Measurements from ENCODE around the gene UBL3.

Gene UBL3

GRCh38 chr13:29850213-29850898 lies at the start of gene UBL3:
Gene UBL3, minus strand, starts transcription at chr13:29850617. Its CDS starts 1,079 bp downstream, at chr13:29849538.
- peak within 1 kb of the TSS; percentile 82 for H3K9ac ChIP-seq
- peak within 1 kb of the TSS; percentile 97 for H3K27ac ChIP-seq
- H3K27me3 ChIP-seq (ENCODE audit: control insufficient read depth, insufficient read depth, low read length) = no peaks in the 10 kb centered on the region
- no peak for TF ChIP-seq CTCF (IDR thresholded peaks at IDR 0.05)
- no peaks in the 10 kb centered on the region for H3K9me3 ChIP-seq (ENCODE audit: control insufficient read depth, low read length)
- peak within 1 kb of the TSS; percentile 86 for H2AFZ ChIP-seq
- peak within 1 kb of the TSS; percentile 85 for H3K4me3 ChIP-seq (ENCODE audit: low read depth, low read length)
- H3K36me3 ChIP-seq (ENCODE audit: control insufficient read depth, insufficient read depth, low read length) = no peaks in the 10 kb centered on the region
- H3K4me1 ChIP-seq = peaks cover 2% of the 10 kb centered on the region
- peak within 1 kb of the TSS; percentile 81 for H3K4me2 ChIP-seq (ENCODE audit: low read length)
- peaks cover 3% of the 10 kb centered on the region for H3K79me2 ChIP-seq

DNA sequence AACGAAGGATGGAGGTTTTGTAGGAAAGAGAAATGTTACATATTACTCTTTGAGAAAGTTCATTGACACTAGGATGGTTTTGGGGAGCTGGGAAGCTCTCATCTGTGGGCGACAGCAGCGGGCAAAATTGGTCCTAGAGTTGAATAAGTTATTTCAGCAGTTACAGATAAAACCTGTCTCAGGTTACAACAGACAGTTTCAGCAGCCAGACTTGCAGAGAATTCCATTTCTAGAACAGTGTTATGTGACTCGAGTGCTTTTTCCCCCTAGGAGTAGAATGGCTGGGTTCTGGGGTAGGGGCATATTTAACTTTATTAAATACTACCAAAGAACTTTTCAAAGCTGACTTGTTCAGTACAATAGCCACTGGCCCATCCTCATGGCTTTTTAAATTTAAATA lies 46.7 kb upstream of the UBL3 start:
- no peaks in the 10 kb centered on the region for H3K9me3 ChIP-seq (ENCODE audit: control insufficient read depth, low read length)
- no peak for TF ChIP-seq CTCF (IDR thresholded peaks at IDR 0.05)
- H3K9ac ChIP-seq = no peak overlapping the region
- no peak overlapping the region for H3K4me3 ChIP-seq (ENCODE audit: low read depth, low read length)
- H3K27ac ChIP-seq = no peak overlapping the region
- no peaks in the 10 kb centered on the region for H3K4me1 ChIP-seq
- no peaks in the 10 kb centered on the region for H3K27me3 ChIP-seq (ENCODE audit: control insufficient read depth, insufficient read depth, low read length)
- H3K36me3 ChIP-seq (ENCODE audit: control insufficient read depth, insufficient read depth, low read length) = no peaks in the 10 kb centered on the region
- H3K4me2 ChIP-seq (ENCODE audit: low read length) = no peak overlapping the region
- H3K79me2 ChIP-seq = no peaks in the 10 kb centered on the region
- no peak overlapping the region for H2AFZ ChIP-seq

DNA sequence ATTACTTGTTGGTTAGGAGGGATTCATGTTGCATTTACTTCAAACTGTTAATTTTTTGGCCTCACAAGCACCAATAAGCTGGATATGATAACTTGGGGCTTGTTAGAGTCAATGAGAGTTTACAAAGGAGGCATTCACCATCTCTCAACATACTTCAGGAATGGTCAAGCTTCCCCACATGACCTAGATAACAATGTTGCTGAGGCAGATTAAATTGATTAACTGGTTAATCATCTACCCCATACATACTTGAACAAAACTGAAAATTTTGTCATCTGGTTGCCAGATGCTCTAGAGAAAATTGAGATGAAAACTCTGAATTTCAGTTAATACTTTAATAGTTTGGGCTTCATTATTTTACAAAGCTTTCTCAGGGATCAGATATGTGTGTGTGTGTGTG lies 43.0 kb upstream of the UBL3 start:
- no peak overlapping the region for H3K9ac ChIP-seq
- TF ChIP-seq CTCF (IDR thresholded peaks at IDR 0.05) = no peak
- no peak overlapping the region for H3K27ac ChIP-seq
- H3K79me2 ChIP-seq = no peaks in the 10 kb centered on the region
- H3K27me3 ChIP-seq (ENCODE audit: control insufficient read depth, insufficient read depth, low read length) = no peaks in the 10 kb centered on the region
- no peaks in the 10 kb centered on the region for H3K36me3 ChIP-seq (ENCODE audit: control insufficient read depth, insufficient read depth, low read length)
- no peaks in the 10 kb centered on the region for H3K4me1 ChIP-seq
- H3K9me3 ChIP-seq (ENCODE audit: control insufficient read depth, low read length) = no peaks in the 10 kb centered on the region
- no peak overlapping the region for H3K4me2 ChIP-seq (ENCODE audit: low read length)
- H2AFZ ChIP-seq = no peak overlapping the region
- no peak overlapping the region for H3K4me3 ChIP-seq (ENCODE audit: low read depth, low read length)

DNA sequence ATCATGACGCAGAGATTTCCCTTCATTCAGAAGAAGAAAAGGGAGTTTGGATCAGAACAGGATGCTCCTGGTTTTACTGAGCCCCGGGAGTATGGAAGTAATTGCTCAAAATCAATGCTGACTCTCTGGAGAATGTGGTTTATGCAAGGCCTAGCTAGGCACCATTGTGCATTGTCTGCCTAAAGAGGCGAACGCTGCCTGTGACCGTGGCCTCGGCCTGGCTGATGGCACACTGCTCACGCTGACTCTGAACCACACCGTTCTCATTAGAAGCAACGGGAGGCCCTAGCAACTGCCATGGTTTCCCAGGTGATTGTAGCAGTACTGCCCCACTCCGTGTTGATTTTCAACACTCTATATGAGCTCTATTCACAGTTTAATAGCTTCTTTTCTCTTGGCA lies 41.7 kb upstream of the UBL3 start:
- Histone ChIP-seq H2AFZ (no peak overlapping the region), H3K9ac (no peak overlapping the region), H3K4me2 (ENCODE audit: low read length) (no peak overlapping the region), H3K4me1 (no peaks in the 10 kb centered on the region), H3K27me3 (ENCODE audit: control insufficient read depth, insufficient read depth, low read length) (no peaks in the 10 kb centered on the region), H3K79me2 (no peaks in the 10 kb centered on the region), H3K9me3 (ENCODE audit: control insufficient read depth, low read length) (no peaks in the 10 kb centered on the region), H3K36me3 (ENCODE audit: control insufficient read depth, insufficient read depth, low read length) (no peaks in the 10 kb centered on the region), H3K4me3 (ENCODE audit: low read depth, low read length) (no peak overlapping the region), H3K27ac (no peak overlapping the region)
- TF ChIP-seq CTCF (IDR thresholded peaks at IDR 0.05) = no peak

DNA sequence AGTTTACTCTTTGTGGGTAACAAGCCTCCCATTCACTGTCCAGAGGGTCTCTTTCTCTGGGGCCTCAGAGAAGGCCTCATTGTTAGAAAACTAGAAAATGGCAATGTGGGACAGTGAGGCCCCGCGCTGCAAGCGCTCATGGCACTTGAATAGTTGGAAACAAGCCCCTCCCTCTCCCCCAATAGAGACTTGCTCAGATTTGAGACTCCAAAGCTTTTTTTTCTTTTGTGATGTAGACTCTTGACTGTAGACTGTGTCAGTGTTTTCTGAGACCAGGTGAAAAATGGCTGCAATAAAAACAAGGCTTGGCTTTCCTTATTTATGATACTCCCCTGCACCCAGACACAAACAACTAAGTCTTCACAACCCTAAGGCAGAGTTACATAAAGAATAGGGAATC lies 38.7 kb upstream of the UBL3 start:
- Histone ChIP-seq H3K27me3 (ENCODE audit: control insufficient read depth, insufficient read depth, low read length) (no peaks in the 10 kb centered on the region), H3K9me3 (ENCODE audit: control insufficient read depth, low read length) (no peaks in the 10 kb centered on the region), H2AFZ (no peak overlapping the region), H3K4me1 (no peaks in the 10 kb centered on the region), H3K27ac (no peak overlapping the region), H3K4me3 (ENCODE audit: low read depth, low read length) (no peak overlapping the region), H3K79me2 (no peaks in the 10 kb centered on the region), H3K4me2 (ENCODE audit: low read length) (no peak overlapping the region), H3K9ac (no peak overlapping the region), H3K36me3 (ENCODE audit: control insufficient read depth, insufficient read depth, low read length) (no peaks in the 10 kb centered on the region)
- no peak for TF ChIP-seq CTCF (IDR thresholded peaks at IDR 0.05)
